Peyer's patch (tissue), 4 donors: ENCODE data around the gene PPIB. TPM values are rescaled to one million over a fixed set of nuclear protein-coding genes. Genes with fewer than 3 reads are reported as not detected.

Source experiments
- DNase-seq, 3 donors: peaks; one replicate each; pipeline ENCODE4 v3.0.0-alpha.2; 2017 to 2019
- H3K27ac ChIP-seq, 4 donors: fragments of 200-600 bp; sonication (generic); one replicate each; pipeline ENCODE4 v1.5.1; 2016 to 2019
- H3K27me3 ChIP-seq, 2 donors: fragments of 200-600 bp; sonication (generic); one replicate each; pipeline ENCODE4 v1.5.1; 2019
- H3K36me3 ChIP-seq, 3 donors: fragments of 200-600 bp; sonication (generic); one replicate each; pipeline ENCODE4 v1.5.1; 2016 to 2019
- H3K4me1 ChIP-seq, 4 donors: fragments of 200-600 bp; sonication (generic); one replicate each; pipeline ENCODE4 v1.5.1; 2016 to 2019
- H3K4me3 ChIP-seq, 4 donors: fragments of 200-600 bp; sonication (generic); 1 replicate in 3 of 4; 2 replicates in 1 of 4; pipeline ENCODE4 v1.5.1; 2016 to 2019; ENCODE audit warnings: mild to moderate bottlenecking in 1 of 4
- H3K9me3 ChIP-seq, 4 donors: fragments of 200-600 bp; sonication (generic); one replicate each; pipeline ENCODE4 v1.5.1; 2016 to 2019; ENCODE audit warnings: mild to moderate bottlenecking in 1 of 4
- CTCF ChIP-seq, 6 experiments: fragments of 450-650 bp in 4 of 6; fragments of 200-600 bp in 2 of 6; sonication (generic) in 1 of 6; IDR thresholded peaks; one replicate each; pipeline ENCODE4 v1.5.1; 2017 to 2019; ENCODE audit warnings: antibody characterized with exemption in 6 of 6, mild to moderate bottlenecking in 3 of 6, moderate library complexity in 1 of 6
- POLR2A ChIP-seq, 2 donors: fragments of 450-650 bp; IDR thresholded peaks; one replicate each; pipeline ENCODE4 v1.5.1; 2017; ENCODE audit warnings: antibody characterized with exemption in 2 of 2, mild to moderate bottlenecking in 2 of 2, moderate library complexity in 2 of 2
- total RNA-seq, 4 donors: library from RNA; depleted of rRNA; stranded (reverse); fragments of >200 nt; gene quantifications; one replicate each; pipeline ENCODE4 v1.1.0, GENCODE V29; 2016

PPIB gene
- total RNA-seq, 4 donors from 2014 or later: 120 to 244 (median 200) TPM

DNA sequence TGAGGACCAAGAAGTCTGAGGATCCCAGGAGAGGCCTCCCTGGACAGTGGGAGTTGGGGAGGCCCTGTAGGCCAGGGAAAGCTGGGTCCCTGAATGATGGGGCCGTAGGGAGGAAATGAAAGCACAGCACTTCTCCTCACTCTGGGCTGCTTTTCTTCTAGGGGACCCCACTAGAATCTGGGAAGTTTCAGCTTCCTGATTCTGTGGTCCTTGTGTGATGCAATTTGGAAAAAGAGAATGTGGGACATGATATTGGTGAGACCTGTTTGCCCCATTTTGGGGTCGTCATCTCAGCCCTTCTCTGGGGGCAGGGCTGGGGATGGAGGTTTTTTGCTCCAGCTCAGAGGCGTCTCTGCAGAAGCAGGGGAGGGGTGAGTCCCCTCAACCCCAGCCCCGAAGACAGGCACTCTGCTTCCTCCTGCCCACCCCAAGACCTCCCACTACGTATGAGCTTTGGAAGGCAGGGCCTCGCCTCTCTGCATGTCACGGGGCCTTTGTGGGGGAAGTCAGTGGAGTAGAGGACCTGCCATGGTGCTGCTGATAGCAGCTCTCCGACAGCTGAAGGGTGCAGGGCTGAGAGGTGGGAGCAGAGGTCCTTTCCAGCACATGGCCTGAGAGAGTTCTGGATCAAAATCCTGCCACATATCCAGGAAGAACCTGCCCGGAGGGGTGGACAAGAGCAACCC is 12.8 kb downstream of the PPIB start:
- peaks cover 0 to 11% (median 0%) of the 10 kb centered on the region in 3 donors for H3K36me3 ChIP-seq
- peaks cover 5 to 29% (median 19%) of the 10 kb centered on the region in 4 donors for H3K4me1 ChIP-seq
- TF ChIP-seq POLR2A (IDR thresholded peaks at IDR 0.05) (no peak), CTCF (IDR thresholded peaks at IDR 0.05) (no peak)
- no peaks in the 10 kb centered on the region for H3K9me3 ChIP-seq
- peaks cover 0 to 16% of the 10 kb centered on the region in 2 donors for H3K27me3 ChIP-seq
- no peak overlapping the region for H3K27ac ChIP-seq
- no peak overlapping the region for H3K4me3 ChIP-seq
- no peak for DNase-seq

- H3K4me3 ChIP-seq: no peak overlapping the region
- no peak overlapping the region for H3K27ac ChIP-seq
- no peaks in the 10 kb centered on the region for H3K9me3 ChIP-seq
- no peak for DNase-seq
- no peak for TF ChIP-seq POLR2A (IDR thresholded peaks at IDR 0.05)
- no peak for TF ChIP-seq CTCF (IDR thresholded peaks at IDR 0.05)
- H3K36me3 ChIP-seq: peaks cover 0 to 11% (median 0%) of the 10 kb centered on the region in 3 donors
- peaks cover 0 to 16% of the 10 kb centered on the region in 2 donors for H3K27me3 ChIP-seq
- peaks cover 5 to 29% (median 19%) of the 10 kb centered on the region in 4 donors for H3K4me1 ChIP-seq
These were observed 13.4 kb downstream of the PPIB start for GRCh38 chr15:64149424-64149823.

GRCh38 chr15:64148581-64148980 is 14.2 kb downstream of the PPIB start:
- TF ChIP-seq POLR2A (IDR thresholded peaks at IDR 0.05) (no peak), CTCF (IDR thresholded peaks at IDR 0.05) (no peak)
- peaks cover 0 to 16% of the 10 kb centered on the region in 2 donors for H3K27me3 ChIP-seq
- H3K4me1 ChIP-seq: peaks cover 5 to 25% (median 16%) of the 10 kb centered on the region in 4 donors
- H3K36me3 ChIP-seq: peaks cover 0 to 8% (median 0%) of the 10 kb centered on the region in 3 donors
- H3K9me3 ChIP-seq: no peaks in the 10 kb centered on the region
- H3K4me3 ChIP-seq: no peak overlapping the region
- no peak overlapping the region for H3K27ac ChIP-seq
- DNase-seq: no peak

- no peak overlapping the region for H3K4me3 ChIP-seq
- H3K9me3 ChIP-seq: no peaks in the 10 kb centered on the region
- no peak overlapping the region for H3K27ac ChIP-seq
- H3K4me1 ChIP-seq: peaks cover 5 to 21% (median 13%) of the 10 kb centered on the region in 4 donors
- H3K27me3 ChIP-seq: peaks cover 0 to 16% of the 10 kb centered on the region in 2 donors
- peaks cover 0 to 13% (median 0%) of the 10 kb centered on the region in 3 donors for H3K36me3 ChIP-seq
- TF ChIP-seq POLR2A (IDR thresholded peaks at IDR 0.05) (no peak), CTCF (IDR thresholded peaks at IDR 0.05) (no peak)
- DNase-seq: no peak
These were observed 14.7 kb downstream of the PPIB start for GRCh38 chr15:64148168-64148567.

- DNase-seq: no peak
- Histone ChIP-seq H3K27ac (no peak overlapping the region), H3K4me1 (peaks cover under 1 to 12% (median 7%) of the 10 kb centered on the region in 4 donors), H3K36me3 (peaks cover 0 to 17% (median 0%) of the 10 kb centered on the region in 3 donors), H3K4me3 (no peak overlapping the region), H3K27me3 (peaks cover 0 to 6% of the 10 kb centered on the region in 2 donors), H3K9me3 (no peaks in the 10 kb centered on the region)
- no peak for TF ChIP-seq POLR2A (IDR thresholded peaks at IDR 0.05)
- no peak for TF ChIP-seq CTCF (IDR thresholded peaks at IDR 0.05)
These were observed 15.7 kb downstream of the PPIB start for GRCh38 chr15:64146885-64147681.
